Pancreas (tissue), 10 donors: ENCODE measurements around the gene RSPO3. TPM values are rescaled to one million over a fixed set of nuclear protein-coding genes. Genes with fewer than 3 reads are reported as not detected.

Source experiments
- ATAC-seq, 4 donors: fragments of 200-7000 bp; cut with Tn5 transposase; one replicate each; pipeline versions ENCODE4 v1.8.0 to v1.9.1; 2020; ENCODE audit warnings: mild to moderate bottlenecking in 4 of 4, moderate library complexity in 4 of 4
- DNase-seq, 6 donors: peaks; one replicate each; pipeline ENCODE4 v3.0.0-alpha.2; 2020
- FAIRE-seq: peaks from 2 replicates; lab custom pipeline; 2012; peaks lifted over from hg19 to GRCh38; lab: Jason Lieb, UNC
- H3K27ac ChIP-seq, 4 donors: fragments of 200-600 bp; sonication (generic); 1 replicate in 3 of 4; 2 replicates in 1 of 4; pipeline versions ENCODE4 v1.5.0 to v1.8.0; 2020
- H3K27me3 ChIP-seq, 4 donors: fragments of 200-600 bp; one replicate each; pipeline ENCODE4 v1.8.0; 2021
- H3K36me3 ChIP-seq, 3 donors: fragments of 200-600 bp; sonication (generic) in 1 of 3; one replicate each; pipeline versions ENCODE4 v1.5.0 to v1.8.0; 2020 to 2021
- H3K4me1 ChIP-seq, 3 donors: fragments of 200-600 bp; one replicate each; pipeline ENCODE4 v1.8.0; 2021
- H3K4me3 ChIP-seq, 4 donors: fragments of 200-600 bp; sonication (generic) in 2 of 4; one replicate each; pipeline versions ENCODE4 v1.5.0 to v1.8.0; 2020 to 2021
- H3K9me3 ChIP-seq, 4 donors: fragments of 200-600 bp; one replicate each; pipeline ENCODE4 v1.8.0; 2021
- WGBS, 2 donors: extraction: QIAGEN DNeasy Blood & Tissue Kit; methylation state at CpG; one replicate each; pipeline ENCODE4 v1.1.7; 2013; 5-methylcytosine and 5-hydroxymethylcytosine counted together
- intact Hi-C, 3 donors: fragments of 100-400 bp; cut with DNase I; formaldehyde crosslinking; loops; one replicate each; pipeline versions ENCODE4 v1.11.1 to v1.14.2; 2022
- polyA plus RNA-seq, 2 donors: library from polyadenylated mRNA; stranded (reverse); fragments of 200-250 nt; gene quantifications; one replicate each; pipeline ENCODE4 v1.2.3, GENCODE V29; 2013
- total RNA-seq, 6 donors: library from RNA; stranded (reverse); fragmentation: NEBNext Ultra II Directional in 4 of 6; extraction: Animal tissue kit (Norgen Biotek cat#: 25700) in 4 of 6; gene quantifications; one replicate each; pipeline versions ENCODE4 v1.2.1 to v1.2.4, GENCODE V29; 2021 to 2023
- TF ChIP-seq, protein P1 (sequence below), 4 donors: fragments of 200-600 bp; sonication (generic) in 3 of 4; IDR thresholded peaks; one replicate each; pipeline versions ENCODE4 v1.5.0 to v1.8.0; 2021; ENCODE audit warnings: antibody characterized with exemption in 4 of 4
- donor health status: healthy with polysubstance abuse.
- donor health status: DM: no; HTN: no; CAD: no; lungs with moderate emphysema.
- donor health status: DM: no; HTN: no; CAD: no.
- donor health status: control.
- donor health status: control.
- donor health status: Bipolar disorder and iron deficiency.
- donor health status: DM: yes; HTN: yes; CAD: no.
- donor health status: DM: no; HTN: no; CAD: no.
- donor health status: DM: no; HTN: no; CAD: no.
- donor health status: DM: yes; HTN: yes; CAD: no.

Gene RSPO3
- total and polyA plus RNA-seq, 8 donors, result 0.14 to 2.3 (median 0.96) TPM

- intact Hi-C loops, result no loop called here
These were observed 6.2 kb downstream of the RSPO3 start for GRCh38 chr6:127124680-127125079.

GRCh38 chr6:127128066-127128465 is 9.6 kb downstream of the RSPO3 start:
- intact Hi-C loops, result no loop called here
- TF ChIP-seq, protein P1, sequence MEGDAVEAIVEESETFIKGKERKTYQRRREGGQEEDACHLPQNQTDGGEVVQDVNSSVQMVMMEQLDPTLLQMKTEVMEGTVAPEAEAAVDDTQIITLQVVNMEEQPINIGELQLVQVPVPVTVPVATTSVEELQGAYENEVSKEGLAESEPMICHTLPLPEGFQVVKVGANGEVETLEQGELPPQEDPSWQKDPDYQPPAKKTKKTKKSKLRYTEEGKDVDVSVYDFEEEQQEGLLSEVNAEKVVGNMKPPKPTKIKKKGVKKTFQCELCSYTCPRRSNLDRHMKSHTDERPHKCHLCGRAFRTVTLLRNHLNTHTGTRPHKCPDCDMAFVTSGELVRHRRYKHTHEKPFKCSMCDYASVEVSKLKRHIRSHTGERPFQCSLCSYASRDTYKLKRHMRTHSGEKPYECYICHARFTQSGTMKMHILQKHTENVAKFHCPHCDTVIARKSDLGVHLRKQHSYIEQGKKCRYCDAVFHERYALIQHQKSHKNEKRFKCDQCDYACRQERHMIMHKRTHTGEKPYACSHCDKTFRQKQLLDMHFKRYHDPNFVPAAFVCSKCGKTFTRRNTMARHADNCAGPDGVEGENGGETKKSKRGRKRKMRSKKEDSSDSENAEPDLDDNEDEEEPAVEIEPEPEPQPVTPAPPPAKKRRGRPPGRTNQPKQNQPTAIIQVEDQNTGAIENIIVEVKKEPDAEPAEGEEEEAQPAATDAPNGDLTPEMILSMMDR (IDR thresholded peaks at IDR 0.05), result no peak
- FAIRE-seq (no peak), ATAC-seq (no peak), DNase-seq (no peak)
- 40 to 53% methylated on average over 1 of the region's 1 CpG for WGBS, 2 donors
- Histone ChIP-seq H3K4me3 (no peak overlapping the region), H3K4me1 (no peaks in the 10 kb centered on the region), H3K27ac (no peak overlapping the region), H3K36me3 (no peaks in the 10 kb centered on the region), H3K9me3 (no peaks in the 10 kb centered on the region), H3K27me3 (peaks cover 0 to 6% (median 0%) of the 10 kb centered on the region in 4 donors)

More at GRCh38 chr6:127124680-127125079, 6.2 kb downstream of the RSPO3 start:
- no peak overlapping the region for H3K4me3 ChIP-seq
- H3K4me1 ChIP-seq, result no peaks in the 10 kb centered on the region
- TF ChIP-seq, protein P1 (IDR thresholded peaks at IDR 0.05), result no peak
- no peak overlapping the region for H3K27ac ChIP-seq
- H3K36me3 ChIP-seq, result no peaks in the 10 kb centered on the region
- no peaks in the 10 kb centered on the region for H3K9me3 ChIP-seq
- FAIRE-seq, result no peak
- ATAC-seq, result no peak
- no peak for DNase-seq
- peaks cover 0 to 28% (median 7%) of the 10 kb centered on the region in 4 donors for H3K27me3 ChIP-seq

- intact Hi-C loops, result no loop called here
- Histone ChIP-seq H3K9me3 (no peaks in the 10 kb centered on the region), H3K36me3 (no peaks in the 10 kb centered on the region), H3K27me3 (no peaks in the 10 kb centered on the region), H3K27ac (no peak overlapping the region), H3K4me3 (no peak overlapping the region), H3K4me1 (no peaks in the 10 kb centered on the region)
- ATAC-seq, result no peak
- FAIRE-seq, result no peak
- DNase-seq, result no peak
- WGBS, 2 donors, result 54 to 57% methylated on average over 4 of the region's 4 CpGs
- TF ChIP-seq, protein P1 (IDR thresholded peaks at IDR 0.05), result no peak
These were observed 10.8 kb downstream of the RSPO3 start for GRCh38 chr6:127129251-127129650.

- no peak for FAIRE-seq
These were observed 12.8 kb downstream of the RSPO3 start for GRCh38 chr6:127131275-127131674.

GRCh38 chr6:127131772-127132376 is 13.4 kb downstream of the RSPO3 start:
- no peak overlapping the region for H3K27ac ChIP-seq
- DNase-seq, result no peak
- intact Hi-C loops, result no loop called here
- ATAC-seq, result no peak
- no peaks in the 10 kb centered on the region for H3K36me3 ChIP-seq
- TF ChIP-seq, protein P1 (IDR thresholded peaks at IDR 0.05), result no peak
- no peaks in the 10 kb centered on the region for H3K4me1 ChIP-seq
- H3K27me3 ChIP-seq, result no peaks in the 10 kb centered on the region
- H3K9me3 ChIP-seq, result no peaks in the 10 kb centered on the region
- no peak overlapping the region for H3K4me3 ChIP-seq
- no peak for FAIRE-seq

More at GRCh38 chr6:127131275-127131674, 12.8 kb downstream of the RSPO3 start:
- no peak overlapping the region for H3K4me3 ChIP-seq
- no peaks in the 10 kb centered on the region for H3K4me1 ChIP-seq
- no peak overlapping the region for H3K27ac ChIP-seq
- H3K36me3 ChIP-seq, result no peaks in the 10 kb centered on the region
- DNase-seq (no peak), ATAC-seq (no peak)
- no peaks in the 10 kb centered on the region for H3K9me3 ChIP-seq
- intact Hi-C loops, result no loop called here
- WGBS, 2 donors, result 50 to 51% methylated on average over 3 of the region's 3 CpGs
- TF ChIP-seq, protein P1 (IDR thresholded peaks at IDR 0.05), result no peak
- H3K27me3 ChIP-seq, result no peaks in the 10 kb centered on the region
